Fibroblast of mammary gland (primary cell): ENCODE measurements around the gene PPP1R1B.

ENCODE experiments used
- DNase-seq: peaks from one replicate; pipeline ENCODE4 v3.0.0-alpha.2; 2010; ENCODE audit warnings: low read depth
- H3K4me3 ChIP-seq: 2 replicates; pipeline ENCODE4 v1.5.1; 2011; ENCODE audit warnings: low read depth, mild to moderate bottlenecking, low read length, moderate library complexity; ENCODE audit not compliant: control insufficient read depth
- TF ChIP-seq, protein P1 (sequence below): conservative IDR thresholded peaks from 2 replicates; pipeline ENCODE4 v1.5.1; 2011; ENCODE audit warnings: low read depth, low read length, inconsistent platforms; ENCODE audit not compliant: control insufficient read depth, insufficient read depth

PPP1R1B gene

DNA sequence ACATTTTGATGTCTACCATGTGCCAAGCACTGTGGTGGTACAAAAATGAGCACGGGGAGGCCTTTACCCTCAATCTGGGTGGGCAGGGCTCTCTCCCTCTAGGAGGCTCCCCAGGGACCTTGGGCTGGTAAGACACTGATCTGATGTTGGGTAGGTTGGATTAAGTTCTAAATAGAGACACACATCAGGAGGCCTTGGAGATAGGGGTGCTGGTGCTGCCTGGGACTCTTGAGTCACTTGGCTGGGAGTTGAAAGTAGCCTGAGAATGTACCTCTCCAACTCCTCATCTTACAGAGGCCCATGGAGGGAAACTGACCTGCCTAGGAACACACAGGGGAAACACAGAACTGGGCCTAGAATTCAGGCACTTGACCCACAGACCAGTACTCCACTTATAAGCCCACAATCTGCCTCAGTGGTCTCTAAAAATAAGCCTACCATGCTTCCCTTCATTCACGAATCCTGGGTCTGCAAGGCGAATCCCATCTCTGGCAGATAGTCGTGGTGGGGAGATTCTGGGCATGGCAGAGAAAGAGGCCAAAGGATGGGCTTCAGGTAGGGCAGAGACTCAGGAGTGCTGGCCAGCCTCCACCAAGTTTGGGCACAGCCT lies 17.2 kb upstream of the PPP1R1B start:
- DNase-seq: no peak
- no peak overlapping the region for H3K4me3 ChIP-seq
- TF ChIP-seq, protein P1, sequence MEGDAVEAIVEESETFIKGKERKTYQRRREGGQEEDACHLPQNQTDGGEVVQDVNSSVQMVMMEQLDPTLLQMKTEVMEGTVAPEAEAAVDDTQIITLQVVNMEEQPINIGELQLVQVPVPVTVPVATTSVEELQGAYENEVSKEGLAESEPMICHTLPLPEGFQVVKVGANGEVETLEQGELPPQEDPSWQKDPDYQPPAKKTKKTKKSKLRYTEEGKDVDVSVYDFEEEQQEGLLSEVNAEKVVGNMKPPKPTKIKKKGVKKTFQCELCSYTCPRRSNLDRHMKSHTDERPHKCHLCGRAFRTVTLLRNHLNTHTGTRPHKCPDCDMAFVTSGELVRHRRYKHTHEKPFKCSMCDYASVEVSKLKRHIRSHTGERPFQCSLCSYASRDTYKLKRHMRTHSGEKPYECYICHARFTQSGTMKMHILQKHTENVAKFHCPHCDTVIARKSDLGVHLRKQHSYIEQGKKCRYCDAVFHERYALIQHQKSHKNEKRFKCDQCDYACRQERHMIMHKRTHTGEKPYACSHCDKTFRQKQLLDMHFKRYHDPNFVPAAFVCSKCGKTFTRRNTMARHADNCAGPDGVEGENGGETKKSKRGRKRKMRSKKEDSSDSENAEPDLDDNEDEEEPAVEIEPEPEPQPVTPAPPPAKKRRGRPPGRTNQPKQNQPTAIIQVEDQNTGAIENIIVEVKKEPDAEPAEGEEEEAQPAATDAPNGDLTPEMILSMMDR: no peak

- no peak for DNase-seq
- TF ChIP-seq, protein P1: no peak
- no peak overlapping the region for H3K4me3 ChIP-seq
Observed at GRCh38 chr17:39611401-39612112, 15.2 kb upstream of the PPP1R1B start.

DNA sequence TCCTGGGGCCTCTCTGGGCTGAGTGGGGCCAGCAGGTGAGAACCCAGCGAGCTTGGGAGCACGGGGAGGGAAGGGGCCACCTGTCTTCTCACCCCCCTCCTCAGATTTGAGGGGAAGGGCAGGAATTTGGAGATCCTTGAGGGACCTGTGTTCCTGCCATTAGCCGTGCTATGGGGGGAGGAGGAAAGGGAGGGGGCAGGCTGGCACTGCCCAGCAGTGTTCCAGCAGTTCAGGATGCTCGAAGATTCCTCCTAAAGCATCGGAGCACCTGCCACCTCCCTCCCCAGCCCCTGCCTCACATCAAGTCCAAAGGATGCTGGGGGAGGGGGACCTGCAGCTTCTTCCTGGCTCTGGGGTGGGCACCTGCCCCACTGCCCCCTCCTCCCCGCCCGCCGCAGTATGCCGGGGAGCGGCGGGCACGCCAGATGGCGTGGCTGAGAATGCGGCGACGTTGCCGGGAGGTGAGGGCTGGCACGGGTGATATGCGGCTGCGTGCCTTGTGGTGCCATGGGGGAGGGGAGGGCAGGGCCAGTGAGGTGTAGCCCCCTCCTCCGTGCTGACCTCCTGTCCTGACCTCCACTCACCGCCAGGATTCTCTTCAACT lies 14.4 kb upstream of the PPP1R1B start:
- TF ChIP-seq, protein P1: no peak
- no peak for DNase-seq
- H3K4me3 ChIP-seq: no peak overlapping the region

DNA sequence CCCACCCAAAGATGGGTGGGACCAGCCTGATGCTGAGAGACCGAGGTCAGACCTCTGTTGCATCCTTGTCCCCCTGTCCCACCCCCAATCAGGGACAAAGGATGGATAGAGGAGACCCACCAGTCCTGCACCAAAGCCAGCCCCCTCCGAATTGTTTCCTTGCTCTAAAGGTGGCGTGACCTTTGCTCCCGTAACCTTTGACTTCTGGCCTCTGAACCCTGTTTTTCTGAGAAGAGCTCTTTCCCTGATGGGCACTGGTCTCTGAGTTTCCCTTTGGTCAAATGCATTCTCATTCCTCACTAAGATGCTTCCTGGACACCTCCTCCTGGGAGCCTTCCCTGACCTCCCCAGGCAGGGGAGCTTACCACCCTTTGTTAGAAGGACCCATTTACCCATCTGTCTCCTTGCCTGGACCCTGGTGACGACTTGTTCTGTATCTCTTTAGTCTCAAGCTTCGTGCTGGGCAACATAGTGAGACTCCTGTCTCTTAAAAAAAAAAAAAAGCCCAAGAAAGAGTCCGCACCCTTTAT lies 13.8 kb upstream of the PPP1R1B start:
- TF ChIP-seq, protein P1: no peak
- no peak for DNase-seq
- H3K4me3 ChIP-seq: no peak overlapping the region

DNA sequence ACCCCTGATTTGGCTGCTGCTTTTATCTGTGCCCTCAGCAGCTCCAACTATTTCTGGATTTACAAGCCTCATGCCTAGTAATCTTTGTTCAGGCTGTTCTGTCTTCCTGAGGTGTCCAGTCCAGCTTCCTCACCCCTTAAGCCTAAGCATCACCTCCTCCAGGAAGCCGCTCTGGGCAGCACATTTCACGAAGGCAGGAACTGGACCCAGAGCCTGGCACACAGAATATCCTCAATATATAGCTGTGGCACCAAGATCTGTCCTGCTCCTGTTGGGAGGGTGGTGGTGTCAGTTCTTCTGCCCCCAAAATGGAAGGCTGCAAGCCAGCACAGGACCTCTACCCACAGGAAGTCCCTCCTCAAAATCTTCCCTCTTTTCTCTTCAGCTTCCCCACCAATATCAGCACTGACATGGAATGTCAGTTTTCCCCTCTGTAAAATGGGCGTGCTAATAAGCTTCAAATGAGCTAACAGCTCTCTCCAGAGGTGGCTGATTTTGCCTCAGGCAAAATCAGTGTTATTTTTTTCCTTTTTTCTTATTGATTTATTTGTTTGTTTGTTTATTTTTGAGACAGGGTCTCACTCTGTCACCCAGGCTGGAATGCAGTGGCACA lies 12.1 kb upstream of the PPP1R1B start:
- no peak overlapping the region for H3K4me3 ChIP-seq
- no peak for DNase-seq
- TF ChIP-seq, protein P1: no peak

DNA sequence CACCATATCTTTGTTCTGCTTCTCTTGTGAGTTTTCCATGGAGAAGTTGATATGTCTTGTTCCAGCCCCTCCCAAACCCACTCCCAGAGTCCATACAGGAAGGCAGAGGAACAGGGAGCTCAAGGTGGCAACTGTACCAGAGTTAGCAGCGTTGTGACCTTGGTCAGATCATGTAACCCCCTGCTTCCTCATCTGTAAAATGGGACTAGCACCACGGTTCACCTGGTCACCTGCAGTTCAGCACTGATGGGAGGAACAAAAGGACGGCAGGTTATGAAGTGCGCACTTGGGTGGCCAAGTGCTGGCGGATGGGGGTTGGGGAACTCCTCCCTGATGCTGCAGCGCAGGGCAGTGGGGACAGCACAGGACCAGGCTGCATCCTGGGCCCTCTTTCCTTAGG lies 11.3 kb upstream of the PPP1R1B start:
- H3K4me3 ChIP-seq: no peak overlapping the region
- DNase-seq: no peak

More for the DNA sequence above, 11.3 kb upstream of the PPP1R1B start:
- TF ChIP-seq, protein P1: no peak
